Naive B cell (primary cell): ENCODE data around the gene CCDC122. TPM values are rescaled to one million over a fixed set of nuclear protein-coding genes. Genes with fewer than 3 reads are reported as not detected.

Experiments
- ATAC-seq, 2 donors: fragments of 150-1000 bp; cut with Tn5 transposase; 2 replicates each; pipeline ENCODE4 v1.10.0; 2021; ENCODE audit warnings: low read depth in 2 of 2, mild to moderate bottlenecking in 2 of 2, moderate library complexity in 2 of 2
- DNase-seq: peaks from one replicate; pipeline ENCODE4 v3.0.0; 2022
- H3K27ac Mint-ChIP-seq, 6 donors: one replicate each; pipeline ENCODE4 v1.8.0; 2020 to 2022; ENCODE audit warnings: mild to moderate bottlenecking in 6 of 6, mixed read lengths in 6 of 6, moderate library complexity in 5 of 6, inconsistent platforms in 2 of 6
- H3K27me3 Mint-ChIP-seq, 3 donors: one replicate each; pipeline ENCODE4 v1.8.0; 2021 to 2022; ENCODE audit warnings: mixed read lengths in 3 of 3, mild to moderate bottlenecking in 1 of 3
- H3K36me3 Mint-ChIP-seq, 2 donors: one replicate each; pipeline ENCODE4 v1.8.0; 2020 to 2022; ENCODE audit warnings: mixed read lengths in 2 of 2, inconsistent platforms in 1 of 2, mild to moderate bottlenecking in 1 of 2
- H3K4me1 Mint-ChIP-seq, 3 donors: one replicate each; pipeline ENCODE4 v1.8.0; 2020 to 2022; ENCODE audit warnings: mixed read lengths in 3 of 3, inconsistent platforms in 1 of 3, mild to moderate bottlenecking in 1 of 3, moderate library complexity in 1 of 3
- H3K4me3 Mint-ChIP-seq, 8 donors: one replicate each; pipeline ENCODE4 v1.8.0; 2020 to 2022; ENCODE audit warnings: mild to moderate bottlenecking in 8 of 8, mixed read lengths in 8 of 8, moderate library complexity in 8 of 8, inconsistent platforms in 2 of 8
- H3K9me3 Mint-ChIP-seq, 7 donors: one replicate each; pipeline ENCODE4 v1.8.0; 2020 to 2022; ENCODE audit warnings: mixed read lengths in 7 of 7, mild to moderate bottlenecking in 5 of 7, inconsistent platforms in 2 of 7, moderate library complexity in 1 of 7
- polyA plus RNA-seq, 6 donors: library from polyadenylated mRNA; unstranded; fragments of 300-500 nt; fragmentation: Illumina TruSeq; gene quantifications; one replicate each; pipeline ENCODE4 v1.2.3, GENCODE V29; 2021; ENCODE audit warnings: low read depth in 6 of 6

Gene CCDC122
- polyA plus RNA-seq, 6 donors from 2014 or later: 5.1 to 24.4 (median 8.1) TPM

DNA sequence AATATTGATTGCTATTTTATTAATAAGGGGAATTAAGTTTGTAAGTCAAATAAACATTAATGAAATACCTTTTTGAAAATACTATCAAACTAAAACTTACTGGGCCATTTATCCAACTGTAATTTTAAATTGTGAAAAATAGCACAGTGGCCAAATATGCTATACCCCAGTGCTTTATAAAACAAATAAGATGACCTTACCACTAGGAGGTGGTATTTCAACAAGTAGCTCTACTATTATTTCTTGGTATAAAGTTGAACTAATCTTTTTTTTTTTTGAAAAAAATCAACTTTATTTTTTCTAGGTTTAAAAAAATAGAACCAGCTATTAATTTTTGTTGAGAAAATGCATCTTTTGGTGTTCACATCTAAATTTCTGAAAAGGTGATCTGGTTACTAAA is 14.9 kb upstream of the CCDC122 start:
- DNase-seq (no peak), ATAC-seq (no peak)
- no peak overlapping the region for H3K4me3 Mint-ChIP-seq
- H3K27me3 Mint-ChIP-seq: no peaks in the 10 kb centered on the region
- no peaks in the 10 kb centered on the region for H3K9me3 Mint-ChIP-seq
- H3K4me1 Mint-ChIP-seq: no peaks in the 10 kb centered on the region
- peaks cover 6 to 15% of the 10 kb centered on the region in 2 donors for H3K36me3 Mint-ChIP-seq
- H3K27ac Mint-ChIP-seq: no peak overlapping the region

- no peaks in the 10 kb centered on the region for H3K27me3 Mint-ChIP-seq
- H3K36me3 Mint-ChIP-seq: peaks cover 0 to 3% of the 10 kb centered on the region in 2 donors
- ATAC-seq (no peak), DNase-seq (no peak)
- H3K9me3 Mint-ChIP-seq: no peaks in the 10 kb centered on the region
- H3K27ac Mint-ChIP-seq: peak overlapping the region in 1 of 6 donors; percentile 56
- peaks cover 4 to 7% (median 6%) of the 10 kb centered on the region in 3 donors for H3K4me1 Mint-ChIP-seq
- H3K4me3 Mint-ChIP-seq: peak overlapping the region in 1 of 8 donors; percentile 27
These were observed 4.7 kb upstream of the CCDC122 start for GRCh38 chr13:43884222-43884621.

GRCh38 chr13:43883631-43884030 is 4.1 kb upstream of the CCDC122 start:
- H3K4me1 Mint-ChIP-seq: peaks cover 7 to 11% (median 8%) of the 10 kb centered on the region in 3 donors
- H3K27ac Mint-ChIP-seq: no peak overlapping the region
- peaks cover 0 to 3% of the 10 kb centered on the region in 2 donors for H3K36me3 Mint-ChIP-seq
- no peak for ATAC-seq
- peak overlapping the region in 1 of 8 donors; percentile 27 for H3K4me3 Mint-ChIP-seq
- no peak for DNase-seq
- H3K27me3 Mint-ChIP-seq: no peaks in the 10 kb centered on the region
- H3K9me3 Mint-ChIP-seq: no peaks in the 10 kb centered on the region

DNA sequence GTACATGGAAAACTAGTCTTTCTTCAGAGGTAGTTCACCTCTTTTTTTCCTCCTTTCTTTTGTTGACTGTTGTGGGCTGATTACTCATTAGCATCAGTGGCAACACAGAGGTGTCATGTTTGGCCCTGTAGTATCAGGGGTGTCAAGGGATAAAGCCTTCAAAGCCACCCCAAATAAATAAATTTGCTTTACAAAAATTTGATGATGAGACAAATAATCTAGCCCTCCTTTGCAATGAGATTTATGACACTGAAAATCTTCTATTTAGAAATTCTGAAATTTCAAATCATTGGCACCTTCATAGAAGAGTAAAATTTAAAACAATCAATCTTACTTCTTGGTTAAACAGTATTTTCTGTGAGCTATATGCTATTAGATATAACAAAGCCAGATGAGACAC is 2.0 kb upstream of the CCDC122 start:
- Mint-ChIP-seq H3K27ac (no peak overlapping the region), H3K27me3 (no peaks in the 10 kb centered on the region), H3K4me1 (peaks cover 23 to 25% (median 24%) of the 10 kb centered on the region in 3 donors), H3K36me3 (peaks cover 0 to 3% of the 10 kb centered on the region in 2 donors), H3K4me3 (peak overlapping the region in 6 of 8 donors; percentile 24 to 97 (median 70)), H3K9me3 (no peaks in the 10 kb centered on the region)
- no peak for ATAC-seq
- DNase-seq: no peak

DNA sequence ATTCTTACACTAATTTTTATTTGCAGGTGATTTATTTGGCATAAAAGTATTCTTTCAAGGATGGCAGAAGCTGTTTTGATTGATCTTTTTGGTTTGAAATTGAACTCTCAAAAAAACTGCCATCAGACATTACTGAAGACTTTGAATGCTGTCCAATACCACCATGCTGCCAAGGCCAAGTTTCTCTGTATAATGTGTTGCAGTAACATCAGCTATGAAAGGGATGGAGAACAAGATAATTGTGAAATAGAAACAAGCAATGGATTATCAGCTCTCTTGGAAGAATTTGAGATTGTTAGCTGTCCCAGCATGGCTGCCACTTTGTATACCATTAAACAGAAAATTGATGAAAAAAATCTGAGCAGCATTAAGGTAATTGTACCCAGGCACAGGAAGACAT is 1.4 kb upstream of the CCDC122 start:
- DNase-seq: no peak

DNA sequence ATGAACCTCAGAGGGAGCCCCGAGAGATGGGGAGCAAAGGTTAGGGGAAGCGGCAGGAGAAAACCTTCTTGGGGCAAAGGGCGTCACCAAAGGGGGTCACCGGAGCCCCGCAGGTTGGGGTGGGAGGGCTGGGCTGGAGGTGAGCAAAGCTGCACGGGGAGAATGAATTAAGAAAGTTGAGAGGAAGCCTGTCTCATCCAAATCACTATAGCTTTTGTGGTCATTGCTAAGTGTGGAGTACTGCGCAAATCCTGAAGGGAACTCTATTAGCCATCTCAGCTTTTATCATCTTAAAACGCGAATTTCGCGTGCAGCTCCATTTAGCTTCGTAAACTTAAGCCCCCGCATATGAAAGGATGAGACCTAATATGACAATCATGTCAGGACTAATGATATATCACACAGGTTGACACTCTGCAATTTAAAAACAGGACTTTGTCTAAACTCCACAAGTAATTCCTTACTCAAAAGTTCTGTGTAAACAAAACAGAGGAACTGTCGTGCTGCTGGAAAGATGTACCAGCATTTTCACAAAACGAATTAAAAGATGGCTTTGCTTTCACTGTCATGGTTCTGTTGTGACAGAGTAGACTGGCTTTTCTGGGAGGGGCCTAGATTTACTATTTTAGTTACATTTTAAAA is 795 bp upstream of the CCDC122 start:
- Mint-ChIP-seq H3K9me3 (peaks cover 0 to 5% (median 0%) of the 10 kb centered on the region in 7 donors), H3K27ac (peak overlapping the region; percentile 77 to 99 (median 95)), H3K36me3 (peaks cover 0 to 3% of the 10 kb centered on the region in 2 donors), H3K4me3 (peak overlapping the region; percentile 90 to 97 (median 96)), H3K4me1 (peaks cover 23 to 25% (median 24%) of the 10 kb centered on the region in 3 donors), H3K27me3 (no peaks in the 10 kb centered on the region)
- ATAC-seq (no peak), DNase-seq (no peak)

More for the DNA sequence above, 1.4 kb upstream of the CCDC122 start:
- Mint-ChIP-seq H3K36me3 (peaks cover 0 to 3% of the 10 kb centered on the region in 2 donors), H3K4me1 (peaks cover 23 to 25% (median 24%) of the 10 kb centered on the region in 3 donors), H3K27ac (no peak overlapping the region), H3K4me3 (peak overlapping the region in 4 of 8 donors; percentile 6 to 97 (median 94)), H3K27me3 (no peaks in the 10 kb centered on the region), H3K9me3 (no peaks in the 10 kb centered on the region)
- no peak for ATAC-seq

DNA sequence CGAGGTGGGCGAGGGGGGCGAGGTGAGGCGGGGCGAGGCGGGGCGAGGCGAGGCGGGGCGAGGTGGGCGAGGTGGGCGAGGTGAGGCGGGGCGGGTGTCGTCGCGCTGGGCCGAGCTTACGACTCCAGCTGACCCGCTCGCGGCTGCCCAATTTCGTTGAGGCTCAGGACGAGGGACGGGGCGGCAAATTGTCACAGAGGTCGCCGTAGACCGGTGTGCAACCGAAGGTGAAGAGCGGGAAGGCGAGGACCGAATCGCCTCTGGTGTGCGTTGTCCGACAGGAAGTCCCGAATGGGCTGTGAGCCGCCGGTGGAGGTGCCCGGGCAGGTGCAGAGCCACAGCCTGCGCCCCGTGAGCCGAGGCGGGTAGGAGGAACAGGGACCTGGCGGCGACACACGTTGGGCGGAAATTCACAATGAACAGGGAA is 228 bp upstream of the CCDC122 start, which contains the start of gene LACC1:
TSS of gene LACC1 (plus strand) at position 150 of the 427 bp plus-strand sequence. CDS start 1,082 bp downstream, outside the sequence.
- peaks cover 23 to 25% (median 24%) of the 10 kb centered on the region in 3 donors for H3K4me1 Mint-ChIP-seq
- H3K36me3 Mint-ChIP-seq: peaks cover 0 to 3% of the 10 kb centered on the region in 2 donors
- ATAC-seq: peak; percentile 52 to 61
- peaks cover 0 to 5% (median 0%) of the 10 kb centered on the region in 7 donors for H3K9me3 Mint-ChIP-seq
- peak within 1 kb of the TSS; percentile 77 to 99 (median 95) for H3K27ac Mint-ChIP-seq
- no peaks in the 10 kb centered on the region for H3K27me3 Mint-ChIP-seq
- DNase-seq: peak; percentile 65
- H3K4me3 Mint-ChIP-seq: peak within 1 kb of the TSS; percentile 90 to 97 (median 96)

DNA sequence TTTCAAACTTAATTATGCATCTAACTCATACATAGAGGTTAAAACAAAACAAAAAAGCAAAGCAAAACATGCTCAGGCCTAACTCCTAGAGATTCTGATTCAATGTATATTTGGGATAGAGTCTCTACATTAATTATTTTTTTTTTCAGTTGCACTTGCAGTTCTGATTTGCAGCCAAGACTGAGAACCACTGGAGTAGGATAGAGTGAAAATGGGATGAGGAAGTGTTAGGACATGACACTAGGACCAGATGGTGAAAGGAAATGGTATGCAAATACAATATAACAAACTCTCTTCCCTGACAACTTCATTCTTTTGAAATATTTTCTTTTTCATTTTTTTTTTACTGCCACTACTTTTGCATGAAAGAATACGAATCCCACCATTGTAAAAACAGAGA is 1.8 kb downstream of the CCDC122 start:
- DNase-seq: no peak
- Mint-ChIP-seq H3K27me3 (no peaks in the 10 kb centered on the region), H3K9me3 (peaks cover 0 to 5% (median 0%) of the 10 kb centered on the region in 7 donors), H3K36me3 (no peaks in the 10 kb centered on the region), H3K4me3 (peak overlapping the region in 7 of 8 donors; percentile 78 to 97 (median 95)), H3K27ac (peak overlapping the region; percentile 21 to 95 (median 82)), H3K4me1 (peaks cover 23 to 25% (median 24%) of the 10 kb centered on the region in 3 donors)
- no peak for ATAC-seq

DNA sequence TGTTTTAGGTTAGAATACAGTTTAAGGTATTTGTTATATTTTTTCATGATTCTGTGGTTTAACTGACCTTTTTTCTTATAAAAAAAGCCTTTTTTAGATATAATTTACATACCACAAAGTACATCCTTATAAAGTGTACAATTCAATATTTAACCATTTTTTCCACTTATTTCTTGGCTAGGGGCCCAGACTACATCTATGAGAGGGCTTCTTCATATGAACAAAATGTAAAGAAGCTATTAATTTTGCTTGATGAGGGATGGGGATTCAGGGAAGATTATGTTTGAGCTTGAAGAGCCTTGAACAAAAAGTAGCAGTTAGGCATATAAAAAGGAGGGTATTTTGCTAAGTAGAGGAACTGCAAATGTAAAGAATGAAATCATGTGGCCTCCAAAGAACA is 2.2 kb downstream of the CCDC122 start:
- peak overlapping the region in 5 of 8 donors; percentile 78 to 97 (median 94) for H3K4me3 Mint-ChIP-seq
- no peaks in the 10 kb centered on the region for H3K36me3 Mint-ChIP-seq
- no peaks in the 10 kb centered on the region for H3K27me3 Mint-ChIP-seq
- H3K4me1 Mint-ChIP-seq: peaks cover 23 to 25% (median 24%) of the 10 kb centered on the region in 3 donors
- no peak for ATAC-seq
- DNase-seq: no peak
- peaks cover 0 to 5% (median 0%) of the 10 kb centered on the region in 7 donors for H3K9me3 Mint-ChIP-seq
- H3K27ac Mint-ChIP-seq: peak overlapping the region in 5 of 6 donors; percentile 21 to 95 (median 80)

DNA sequence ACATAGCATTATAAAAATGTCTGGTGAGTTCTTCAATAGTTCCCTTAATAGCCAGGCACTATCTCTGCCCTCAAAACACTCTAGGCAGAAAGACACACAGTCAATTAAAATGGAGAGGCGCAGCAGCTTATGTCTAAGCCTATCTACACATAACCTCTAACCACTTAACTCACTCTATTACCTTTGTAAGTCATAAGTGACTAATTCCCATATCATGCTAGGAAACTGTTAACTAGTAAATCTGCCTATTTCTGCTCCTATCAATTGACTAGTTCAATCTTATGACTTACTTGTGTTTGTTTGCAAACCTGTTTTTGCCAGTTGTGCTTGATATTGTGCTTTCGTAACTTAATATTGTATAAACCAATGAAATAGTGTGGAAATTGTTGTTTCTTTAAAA is 3.2 kb downstream of the CCDC122 start:
- Mint-ChIP-seq H3K36me3 (no peaks in the 10 kb centered on the region), H3K27me3 (no peaks in the 10 kb centered on the region), H3K4me3 (peak overlapping the region in 2 of 8 donors; percentile 12 to 14), H3K27ac (peak overlapping the region in 1 of 6 donors; percentile 8), H3K4me1 (peaks cover 23 to 25% (median 24%) of the 10 kb centered on the region in 3 donors), H3K9me3 (peaks cover 0 to 5% (median 0%) of the 10 kb centered on the region in 7 donors)
- no peak for DNase-seq
- no peak for ATAC-seq

GRCh38 chr13:43874504-43875092 is 4.9 kb downstream of the CCDC122 start:
- Mint-ChIP-seq H3K27ac (no peak overlapping the region), H3K36me3 (peaks cover 0 to 5% of the 10 kb centered on the region in 2 donors), H3K4me3 (no peak overlapping the region), H3K27me3 (no peaks in the 10 kb centered on the region), H3K9me3 (peaks cover 0 to 5% (median 0%) of the 10 kb centered on the region in 7 donors), H3K4me1 (peaks cover 17 to 20% (median 19%) of the 10 kb centered on the region in 3 donors)
- no peak for ATAC-seq
- no peak for DNase-seq

GRCh38 chr13:43872181-43872580 is 7.4 kb downstream of the CCDC122 start:
- H3K27me3 Mint-ChIP-seq: no peaks in the 10 kb centered on the region
- ATAC-seq: no peak
- H3K36me3 Mint-ChIP-seq: peaks cover 0 to 5% of the 10 kb centered on the region in 2 donors
- DNase-seq: no peak
- H3K9me3 Mint-ChIP-seq: peaks cover 0 to 5% (median 0%) of the 10 kb centered on the region in 7 donors
- no peak overlapping the region for H3K27ac Mint-ChIP-seq
- peaks cover under 1 to 2% (median 1%) of the 10 kb centered on the region in 3 donors for H3K4me1 Mint-ChIP-seq
- no peak overlapping the region for H3K4me3 Mint-ChIP-seq

DNA sequence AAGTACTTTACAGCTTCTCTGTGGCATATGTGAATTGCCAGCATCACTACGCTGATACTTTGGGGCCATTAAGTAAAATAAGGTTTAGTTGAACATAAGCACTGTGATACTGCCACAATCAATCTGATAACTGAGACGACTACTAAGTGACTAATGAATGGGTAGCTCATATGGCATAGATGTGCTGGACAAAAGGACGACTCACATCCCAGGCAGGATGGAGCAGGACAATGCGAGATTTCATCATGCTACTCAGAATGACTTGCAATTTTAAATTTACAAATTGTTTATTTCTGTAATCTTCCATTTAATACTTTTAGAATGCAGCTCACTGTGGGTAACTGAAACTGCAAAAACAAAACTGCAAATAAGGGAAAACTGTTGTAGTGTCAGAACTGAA is 13.6 kb downstream of the CCDC122 start:
- DNase-seq: no peak
- Mint-ChIP-seq H3K36me3 (peaks cover 0 to 5% of the 10 kb centered on the region in 2 donors), H3K9me3 (peaks cover 0 to 4% (median 0%) of the 10 kb centered on the region in 7 donors), H3K4me3 (no peak overlapping the region), H3K27me3 (no peaks in the 10 kb centered on the region), H3K27ac (no peak overlapping the region), H3K4me1 (no peaks in the 10 kb centered on the region)
- ATAC-seq: no peak
